ENCODE data around the gene ARID1B. TPM values are rescaled to one million over a fixed set of nuclear protein-coding genes. Genes with fewer than 3 reads are reported as not detected.

Gene ARID1B
- polyA plus RNA-seq, 1 experiment, result 17.0 TPM

DNA sequence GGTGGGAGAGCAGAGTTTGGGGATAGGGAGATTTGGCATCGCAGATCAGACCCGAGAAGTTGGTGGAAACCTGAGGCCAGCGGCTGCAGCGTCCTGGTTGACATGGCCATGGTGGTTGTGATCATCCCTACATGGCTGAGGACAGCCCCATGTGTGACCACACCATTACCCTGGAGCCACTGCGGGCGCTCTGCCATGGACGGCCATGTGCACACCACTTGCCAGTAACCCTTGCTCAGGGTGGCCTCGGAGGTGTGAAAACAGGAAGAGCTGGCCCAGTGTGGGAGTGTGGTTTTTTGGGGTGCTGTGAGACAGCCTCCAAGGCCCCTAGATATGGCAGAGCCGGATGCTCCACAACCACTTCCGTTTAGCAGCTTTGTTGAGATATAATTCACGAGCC is 481.7 kb downstream of the ARID1B start:
- DNase-seq (ENCODE audit: low read depth), result no peak
- ChIA-PET CTCF (interaction anchor here (0.8 to 1.1 kb wide), 2 partner anchors 9 to 16 kb away, joined by 3 to 4 read pairs; no protein-coding TSS in a partner anchor), POLR2A (no interaction called here)
- H3K36me3 ChIP-seq (ENCODE audit: control insufficient read depth, insufficient read depth, low read length), result no peaks in the 10 kb centered on the region
- H3K27me3 ChIP-seq (ENCODE audit: control insufficient read depth, insufficient read depth, low read length), result peaks cover 13% of the 10 kb centered on the region
- TF ChIP-seq, protein P1, sequence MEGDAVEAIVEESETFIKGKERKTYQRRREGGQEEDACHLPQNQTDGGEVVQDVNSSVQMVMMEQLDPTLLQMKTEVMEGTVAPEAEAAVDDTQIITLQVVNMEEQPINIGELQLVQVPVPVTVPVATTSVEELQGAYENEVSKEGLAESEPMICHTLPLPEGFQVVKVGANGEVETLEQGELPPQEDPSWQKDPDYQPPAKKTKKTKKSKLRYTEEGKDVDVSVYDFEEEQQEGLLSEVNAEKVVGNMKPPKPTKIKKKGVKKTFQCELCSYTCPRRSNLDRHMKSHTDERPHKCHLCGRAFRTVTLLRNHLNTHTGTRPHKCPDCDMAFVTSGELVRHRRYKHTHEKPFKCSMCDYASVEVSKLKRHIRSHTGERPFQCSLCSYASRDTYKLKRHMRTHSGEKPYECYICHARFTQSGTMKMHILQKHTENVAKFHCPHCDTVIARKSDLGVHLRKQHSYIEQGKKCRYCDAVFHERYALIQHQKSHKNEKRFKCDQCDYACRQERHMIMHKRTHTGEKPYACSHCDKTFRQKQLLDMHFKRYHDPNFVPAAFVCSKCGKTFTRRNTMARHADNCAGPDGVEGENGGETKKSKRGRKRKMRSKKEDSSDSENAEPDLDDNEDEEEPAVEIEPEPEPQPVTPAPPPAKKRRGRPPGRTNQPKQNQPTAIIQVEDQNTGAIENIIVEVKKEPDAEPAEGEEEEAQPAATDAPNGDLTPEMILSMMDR (IDR thresholded peaks at IDR 0.05; ENCODE audit: insufficient read depth, low read depth, low read length), result no peak
- no peak overlapping the region for H3K4me3 ChIP-seq (ENCODE audit: low read depth, low read length)

DNA sequence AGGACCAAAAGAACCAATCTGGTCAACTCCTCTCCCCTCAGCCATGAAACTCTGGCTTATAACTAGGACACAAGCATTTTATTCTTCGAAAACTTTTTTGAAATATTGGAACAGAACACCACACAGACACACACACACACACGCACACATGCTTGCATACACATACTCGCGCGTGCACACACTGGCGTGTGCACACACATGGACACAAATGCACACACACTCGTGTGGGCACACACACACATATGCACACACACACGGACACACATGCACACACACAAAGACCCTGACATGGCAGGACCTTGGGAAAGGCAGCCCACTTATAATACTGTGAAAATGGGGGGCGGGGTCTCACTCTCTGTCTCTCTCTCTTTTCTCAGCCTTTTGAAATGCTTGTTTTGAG is 482.3 kb downstream of the ARID1B start:
- no peaks in the 10 kb centered on the region for H3K36me3 ChIP-seq (ENCODE audit: control insufficient read depth, insufficient read depth, low read length)

More for the DNA sequence above, 482.3 kb downstream of the ARID1B start:
- POLR2A ChIA-PET, result no interaction called here
- DNase-seq (ENCODE audit: low read depth), result no peak
- Histone ChIP-seq H3K27me3 (ENCODE audit: control insufficient read depth, insufficient read depth, low read length) (peaks cover 13% of the 10 kb centered on the region), H3K4me3 (ENCODE audit: low read depth, low read length) (no peak overlapping the region)
- TF ChIP-seq, protein P1 (IDR thresholded peaks at IDR 0.05; ENCODE audit: insufficient read depth, low read depth, low read length), result no peak
- CTCF ChIA-PET, result no interaction called here

Small RNA genes lying within 50 kb of the gene (small RNA-seq; reads per million reads assigned to genes)
- not detected for gene AL355297.2 (ENCODE audit: insufficient read length, low read depth, low replicate concordance)
- not detected for gene MIR4466 (ENCODE audit: insufficient read length, low read depth, low replicate concordance)

All from BJ (cell line).